Endothelial cell of umbilical vein (primary cell): Measurements from ENCODE around the gene KCNG2. TPM values are rescaled to one million over a fixed set of nuclear protein-coding genes. Genes with fewer than 3 reads are reported as not detected.

Source experiments
- BruUV-seq: library from RNA; stranded (reverse); fragments of 400-500 nt; replicated peaks from 2 replicates; lab custom pipeline; 2021; lab: Mats Ljungman, UMichigan
- CTCF ChIA-PET: fragments of 300-600, 350-600 bp; sonication (Branson Sonifier 250); formaldehyde crosslinking; loops from one replicate; lab custom pipeline; 2021; ENCODE audit warnings: antibody characterized with exemption, inconsistent platforms; lab: Charles Lee
- POLR2A ChIA-PET: fragments of 300-600, 350-600 bp; sonication (Branson Sonifier 250); formaldehyde crosslinking; loops from one replicate; lab custom pipeline; 2021; ENCODE audit warnings: antibody characterized with exemption, inconsistent platforms; lab: Charles Lee
- DNase-seq: peaks from one replicate; pipeline ENCODE4 v3.0.0-alpha.2; 2011; ENCODE audit warnings: low read depth, low spot score
- FAIRE-seq: peaks from 2 replicates; lab custom pipeline; 2011; peaks lifted over from hg19 to GRCh38; lab: Jason Lieb, UNC
- H2AFZ ChIP-seq: 2 replicates; pipeline ENCODE4 v1.6.0; 2012; ENCODE audit warnings: low read depth, low read length, control low read depth, inconsistent platforms
- H3K27ac ChIP-seq: 2 replicates; pipeline ENCODE4 v1.5.1; 2011; ENCODE audit warnings: low read depth, mild to moderate bottlenecking, control low read depth, low read length, moderate library complexity; ENCODE audit not compliant: insufficient read depth
- H3K27me3 ChIP-seq, 2 experiments: 2 replicates each; pipeline versions ENCODE4 v1.6.0 to v1.6.1; 2011; ENCODE audit warnings: low read length in 2 of 2, mixed read lengths in 1 of 2; ENCODE audit not compliant: control insufficient read depth in 2 of 2, insufficient read depth in 2 of 2
- H3K36me3 ChIP-seq, 2 experiments: 2 replicates in 1 of 2; 3 replicates in 1 of 2; pipeline ENCODE4 v1.5.1; 2011; ENCODE audit warnings: low read length in 2 of 2, mild to moderate bottlenecking in 1 of 2, moderate library complexity in 1 of 2; ENCODE audit not compliant: control insufficient read depth in 2 of 2, insufficient read depth in 2 of 2; ENCODE audit errors: extremely low read depth in 1 of 2
- H3K4me1 ChIP-seq: 3 replicates; pipeline ENCODE4 v1.5.1; 2011; ENCODE audit warnings: mild to moderate bottlenecking, low read length; ENCODE audit not compliant: control insufficient read depth, insufficient read depth; ENCODE audit errors: extremely low read depth
- H3K4me2 ChIP-seq: 2 replicates; pipeline ENCODE4 v1.6.1; 2011; ENCODE audit warnings: low read length, control low read depth, mixed read lengths; ENCODE audit not compliant: insufficient read depth
- H3K4me3 ChIP-seq, 3 experiments: fragments of 200-600 bp in 1 of 3; sonication (generic), shearing (Covaris generic) in 1 of 3; replicated peaks in 1 of 3; 2 replicates each; pipeline ENCODE4 v1.5.1; 2011 to 2016; ENCODE audit warnings: control low read depth in 3 of 3, low read length in 3 of 3, mild to moderate bottlenecking in 2 of 3, inconsistent platforms in 1 of 3, low read depth in 1 of 3, moderate library complexity in 1 of 3; ENCODE audit not compliant: insufficient read depth in 1 of 3
- H3K79me2 ChIP-seq: 2 replicates; pipeline ENCODE4 v1.6.0; 2012; ENCODE audit warnings: low read length, inconsistent platforms; ENCODE audit not compliant: control insufficient read depth, insufficient read depth
- H3K9ac ChIP-seq: replicated peaks from 2 replicates; pipeline ENCODE3; 2011; ENCODE audit warnings: low read length, control low read depth; ENCODE audit not compliant: insufficient read depth; ENCODE audit errors: extremely low read depth
- H3K9me1 ChIP-seq: replicated peaks from 3 replicates; pipeline ENCODE4 v1.6.0; 2011; ENCODE audit warnings: mild to moderate bottlenecking, low read length; ENCODE audit not compliant: control insufficient read depth, insufficient read depth; ENCODE audit errors: extremely low read depth
- H3K9me3 ChIP-seq: replicated peaks from 2 replicates; pipeline ENCODE4 v1.5.1; 2012; ENCODE audit warnings: low read length, inconsistent platforms; ENCODE audit not compliant: control insufficient read depth, insufficient read depth
- H4K20me1 ChIP-seq: replicated peaks from 2 replicates; pipeline ENCODE3; 2011; ENCODE audit warnings: mild to moderate bottlenecking, low read length; ENCODE audit not compliant: control insufficient read depth, insufficient read depth; ENCODE audit errors: extremely low read depth
- FOS ChIP-seq: IDR thresholded peaks from 2 replicates; pipeline ENCODE4 v1.6.1; 2011; ENCODE audit warnings: mild to moderate bottlenecking, low read length, moderate library complexity, borderline replicate concordance; ENCODE audit not compliant: insufficient read depth
- GATA2 ChIP-seq: IDR thresholded peaks from 2 replicates; pipeline ENCODE4 v1.7.0; 2011; ENCODE audit warnings: low read depth, mild to moderate bottlenecking, moderate library complexity, mixed read lengths, low read length; ENCODE audit not compliant: insufficient read length, insufficient read depth
- POLR2A ChIP-seq: IDR thresholded peaks from 2 replicates; pipeline ENCODE4 v1.6.1; 2012; ENCODE audit warnings: low read depth, mild to moderate bottlenecking, control low read depth, low read length
- dilution Hi-C: fragments of 300-500 bp; cut with MboI; formaldehyde crosslinking; loops from one replicate; pipeline ENCODE4 v1.15.0; 2019; ENCODE audit warnings: low sequenced_read_pairs; ENCODE audit not compliant: extremely low pct_ligation_motif_present
- intact Hi-C: fragments of 100-400 bp; cut with micrococcal nuclease; formaldehyde crosslinking; loops from one replicate; pipeline ENCODE4 v1.10.0; 2022
- polyA plus RNA-seq, 4 experiments: library from polyadenylated mRNA; depleted of rRNA in 3 of 4; stranded (reverse) in 3 of 4; unstranded in 1 of 4; fragments of >200 nt; gene quantifications; 2 replicates each; pipeline versions ENCODE4 v1.2.1 to v1.2.3, GENCODE V29; 2011 to 2012; ENCODE audit warnings: missing spikeins in 1 of 4
- total RNA-seq: library from RNA; stranded (reverse); gene quantifications from 2 replicates; pipeline ENCODE4 v1.2.3, GENCODE V29; 2021
- TF ChIP-seq, protein P1 (sequence below), 2 donors: IDR thresholded peaks; 1 replicate in 1 of 2; 2 replicates in 1 of 2; pipeline ENCODE4 v1.5.1; 2011; ENCODE audit warnings: low read length in 2 of 2, mild to moderate bottlenecking in 2 of 2, moderate library complexity in 2 of 2, control low read depth in 1 of 2, inconsistent platforms in 1 of 2, low read depth in 1 of 2; ENCODE audit not compliant: insufficient read depth in 1 of 2; ENCODE audit errors: extremely low read depth in 1 of 2
- TF ChIP-seq, protein P2 (sequence below): IDR thresholded peaks from 2 replicates; pipeline ENCODE4 v1.6.1; 2011; ENCODE audit not compliant: insufficient read depth, insufficient read length

KCNG2 gene
- total and polyA plus RNA-seq, 2 donors (not counting 3 experiments of a cell fraction or from before 2014, with no cell fraction given), result not detected

DNA sequence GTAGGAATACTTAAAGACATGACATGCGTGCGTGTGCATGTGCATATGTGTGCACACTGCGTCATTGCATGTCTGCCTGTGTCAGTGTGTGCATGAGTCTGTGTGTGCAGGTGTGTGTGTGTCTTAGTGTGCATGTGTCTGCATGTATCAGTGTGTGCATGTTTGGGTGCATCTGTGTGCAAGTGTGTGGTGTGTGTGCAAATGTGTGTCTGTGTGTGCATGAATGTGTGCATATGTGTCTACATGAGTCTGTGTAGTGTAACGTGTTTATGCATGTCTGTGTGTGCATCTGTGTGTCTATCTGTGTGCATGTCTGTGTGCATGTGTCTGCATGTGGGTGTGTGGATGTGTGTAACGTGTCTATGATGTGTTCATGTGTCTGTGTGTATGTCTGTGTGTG is 30.5 kb downstream of the KCNG2 start:
- Histone ChIP-seq H3K4me3 (no peak overlapping the region), H3K27me3 (no peaks in the 10 kb centered on the region), H4K20me1 (no peaks in the 10 kb centered on the region), H2AFZ (no peak overlapping the region), H3K4me1 (no peaks in the 10 kb centered on the region), H3K9me1 (no peaks in the 10 kb centered on the region), H3K27ac (no peak overlapping the region), H3K9ac (no peak overlapping the region), H3K79me2 (no peaks in the 10 kb centered on the region), H3K4me2 (no peak overlapping the region), H3K36me3 (no peaks in the 10 kb centered on the region), H3K9me3 (no peaks in the 10 kb centered on the region)
- TF ChIP-seq FOS (no peak), POLR2A (no peak), GATA2 (no peak)
- TF ChIP-seq, protein P1, sequence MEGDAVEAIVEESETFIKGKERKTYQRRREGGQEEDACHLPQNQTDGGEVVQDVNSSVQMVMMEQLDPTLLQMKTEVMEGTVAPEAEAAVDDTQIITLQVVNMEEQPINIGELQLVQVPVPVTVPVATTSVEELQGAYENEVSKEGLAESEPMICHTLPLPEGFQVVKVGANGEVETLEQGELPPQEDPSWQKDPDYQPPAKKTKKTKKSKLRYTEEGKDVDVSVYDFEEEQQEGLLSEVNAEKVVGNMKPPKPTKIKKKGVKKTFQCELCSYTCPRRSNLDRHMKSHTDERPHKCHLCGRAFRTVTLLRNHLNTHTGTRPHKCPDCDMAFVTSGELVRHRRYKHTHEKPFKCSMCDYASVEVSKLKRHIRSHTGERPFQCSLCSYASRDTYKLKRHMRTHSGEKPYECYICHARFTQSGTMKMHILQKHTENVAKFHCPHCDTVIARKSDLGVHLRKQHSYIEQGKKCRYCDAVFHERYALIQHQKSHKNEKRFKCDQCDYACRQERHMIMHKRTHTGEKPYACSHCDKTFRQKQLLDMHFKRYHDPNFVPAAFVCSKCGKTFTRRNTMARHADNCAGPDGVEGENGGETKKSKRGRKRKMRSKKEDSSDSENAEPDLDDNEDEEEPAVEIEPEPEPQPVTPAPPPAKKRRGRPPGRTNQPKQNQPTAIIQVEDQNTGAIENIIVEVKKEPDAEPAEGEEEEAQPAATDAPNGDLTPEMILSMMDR (IDR thresholded peaks at IDR 0.05; ENCODE audit: extremely low read depth in 1 of 2, insufficient read depth in 1 of 2, low read depth in 1 of 2, low read length in 2 of 2), result no peak
- TF ChIP-seq, protein P2, sequence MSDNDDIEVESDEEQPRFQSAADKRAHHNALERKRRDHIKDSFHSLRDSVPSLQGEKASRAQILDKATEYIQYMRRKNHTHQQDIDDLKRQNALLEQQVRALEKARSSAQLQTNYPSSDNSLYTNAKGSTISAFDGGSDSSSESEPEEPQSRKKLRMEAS, result no peak
- ChIA-PET CTCF (no interaction called here), POLR2A (no interaction called here)
- intact Hi-C loops, result no loop called here
- dilution Hi-C loops, result no loop called here
- BruUV-seq, result no TSS peak
- no peak for DNase-seq
- no peak for FAIRE-seq
